Brain pericyte (primary cell): ENCODE data around the gene ADAMTS17.

Experiments
- DNase-seq: peaks from one replicate; pipeline ENCODE4 v3.0.0-alpha.2; 2012; ENCODE audit warnings: low read depth, low spot score

ADAMTS17 gene

DNA sequence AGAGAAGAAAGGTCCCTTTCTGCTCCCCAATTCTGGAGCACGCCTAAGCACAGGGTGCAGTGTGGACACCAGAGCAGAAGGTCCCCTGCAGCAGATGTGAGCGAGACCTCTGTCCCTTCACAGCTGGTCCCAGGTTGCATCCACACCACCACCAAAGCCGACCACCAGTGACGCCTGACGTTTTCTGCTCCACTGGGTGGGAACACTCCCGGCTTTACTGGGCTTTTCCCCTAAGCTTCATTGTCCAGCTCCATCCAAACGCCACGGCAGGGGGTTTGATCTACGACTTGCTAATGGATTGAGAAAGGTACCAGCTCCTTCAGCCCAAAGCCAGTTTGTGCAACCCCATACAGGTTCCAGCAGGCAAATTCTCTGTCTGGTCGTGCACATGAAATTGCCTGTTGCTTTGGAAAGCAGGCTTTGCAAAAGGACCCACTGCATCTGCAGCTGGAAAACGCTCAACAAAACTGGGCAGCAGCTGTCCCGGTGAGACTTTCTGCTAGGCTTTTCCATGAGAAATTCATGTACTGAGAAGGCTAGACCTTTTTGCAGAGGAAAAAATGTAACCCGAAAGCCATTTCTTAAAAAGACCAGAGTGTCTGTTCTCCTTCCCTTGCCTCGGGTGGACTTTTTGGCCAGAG, 31.1 kb downstream of the ADAMTS17 start:
- DNase-seq: no peak

DNA sequence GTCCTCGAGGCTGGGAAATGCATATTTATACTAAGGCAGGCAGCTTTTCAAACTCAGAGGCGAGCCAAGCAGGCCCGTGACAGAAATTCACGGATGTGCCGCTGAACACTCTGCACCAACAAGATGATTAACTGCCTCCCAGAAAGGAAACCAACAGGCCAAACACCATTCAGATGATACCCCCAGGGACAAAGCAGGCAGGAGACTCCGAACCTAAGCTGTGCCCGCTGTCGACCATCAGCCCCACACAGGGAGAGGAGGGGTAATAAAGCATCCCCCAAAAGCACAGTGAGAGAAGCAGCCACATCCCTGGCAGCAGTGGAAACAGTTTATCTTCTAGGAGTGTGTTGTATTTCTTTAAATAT, 31.8 kb downstream of the ADAMTS17 start:
- no peak for DNase-seq

DNA sequence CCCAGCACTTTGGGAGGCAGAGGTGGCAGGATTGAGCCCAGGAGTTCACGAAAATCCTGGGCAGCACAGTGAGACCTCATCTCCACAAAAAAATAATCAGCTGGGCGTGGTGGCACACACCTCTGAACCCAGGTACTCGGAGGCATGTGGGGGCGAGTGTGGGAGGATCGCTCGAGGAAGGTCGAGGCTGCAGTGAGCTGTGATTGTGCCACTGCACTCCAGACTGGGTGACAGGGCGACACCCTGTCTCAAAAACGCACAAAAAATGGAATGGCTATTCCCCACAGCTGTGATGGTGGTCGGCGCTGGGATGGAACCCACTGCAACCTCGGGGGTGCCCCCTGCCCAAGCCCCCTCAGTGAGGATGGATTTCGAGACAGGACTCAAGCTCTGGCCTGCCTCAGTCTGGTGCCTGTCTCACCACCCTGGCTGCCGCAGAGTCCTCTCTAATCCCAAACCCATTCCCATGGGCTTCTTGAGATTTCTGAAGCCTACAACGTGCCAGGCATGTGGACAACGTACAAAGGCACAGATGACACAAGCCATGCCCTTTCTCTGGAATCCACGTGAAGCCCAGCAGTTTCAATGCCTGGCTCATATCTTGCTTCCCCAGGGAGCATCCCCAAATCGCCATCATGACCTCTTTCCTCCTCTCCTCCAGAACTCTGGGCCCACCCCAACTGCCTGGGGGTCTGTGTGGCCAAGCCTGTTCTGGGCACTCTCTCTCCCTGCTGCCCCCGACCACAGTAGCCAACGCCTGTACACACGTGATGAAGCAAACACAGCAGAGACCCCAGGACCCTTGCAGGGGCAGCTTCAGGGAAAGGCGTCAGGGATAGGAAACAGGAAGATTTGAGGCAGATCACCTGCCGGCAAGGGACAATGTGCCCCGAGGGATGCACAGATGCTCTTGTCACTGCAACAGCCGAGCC, 32.4 kb downstream of the ADAMTS17 start:
- DNase-seq: no peak

DNA sequence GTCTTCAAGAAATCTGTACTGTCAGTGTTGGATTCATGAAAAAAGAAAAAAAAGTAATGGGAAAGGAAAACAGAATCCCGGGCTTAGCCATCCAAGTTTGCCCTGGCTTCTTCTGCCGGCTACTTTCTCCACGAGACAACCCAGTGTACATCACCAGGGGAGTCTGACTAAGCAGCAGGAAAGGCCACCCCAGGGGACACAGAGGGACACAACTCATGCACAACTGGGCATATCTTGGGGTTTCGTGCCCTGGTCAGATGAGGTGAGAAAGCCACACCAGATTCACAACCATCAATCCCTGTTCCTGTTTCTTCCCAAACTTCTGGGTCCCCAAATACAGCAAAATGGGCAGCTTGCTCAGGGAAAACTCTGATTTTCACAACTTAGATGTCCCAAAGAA, 33.2 kb downstream of the ADAMTS17 start:
- DNase-seq: no peak

DNA sequence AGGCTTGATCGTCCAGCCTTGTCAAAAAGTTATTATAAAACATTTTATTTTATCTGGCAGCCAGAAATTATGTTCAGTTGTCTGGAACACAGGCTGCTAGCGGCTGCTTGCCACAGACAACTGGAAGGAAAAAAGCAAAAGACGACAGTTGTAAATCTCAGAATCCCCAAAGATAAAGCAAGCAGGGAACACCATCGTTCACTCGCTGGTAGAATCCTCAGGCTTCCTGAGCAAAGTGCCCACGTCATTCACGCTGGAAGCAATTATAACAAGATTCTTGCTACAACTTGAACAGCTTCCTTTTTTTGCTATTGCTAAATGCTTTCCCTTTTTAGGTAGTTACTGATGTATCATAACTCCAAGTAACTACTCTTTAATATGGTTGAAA, 33.6 kb downstream of the ADAMTS17 start:
- no peak for DNase-seq

DNA sequence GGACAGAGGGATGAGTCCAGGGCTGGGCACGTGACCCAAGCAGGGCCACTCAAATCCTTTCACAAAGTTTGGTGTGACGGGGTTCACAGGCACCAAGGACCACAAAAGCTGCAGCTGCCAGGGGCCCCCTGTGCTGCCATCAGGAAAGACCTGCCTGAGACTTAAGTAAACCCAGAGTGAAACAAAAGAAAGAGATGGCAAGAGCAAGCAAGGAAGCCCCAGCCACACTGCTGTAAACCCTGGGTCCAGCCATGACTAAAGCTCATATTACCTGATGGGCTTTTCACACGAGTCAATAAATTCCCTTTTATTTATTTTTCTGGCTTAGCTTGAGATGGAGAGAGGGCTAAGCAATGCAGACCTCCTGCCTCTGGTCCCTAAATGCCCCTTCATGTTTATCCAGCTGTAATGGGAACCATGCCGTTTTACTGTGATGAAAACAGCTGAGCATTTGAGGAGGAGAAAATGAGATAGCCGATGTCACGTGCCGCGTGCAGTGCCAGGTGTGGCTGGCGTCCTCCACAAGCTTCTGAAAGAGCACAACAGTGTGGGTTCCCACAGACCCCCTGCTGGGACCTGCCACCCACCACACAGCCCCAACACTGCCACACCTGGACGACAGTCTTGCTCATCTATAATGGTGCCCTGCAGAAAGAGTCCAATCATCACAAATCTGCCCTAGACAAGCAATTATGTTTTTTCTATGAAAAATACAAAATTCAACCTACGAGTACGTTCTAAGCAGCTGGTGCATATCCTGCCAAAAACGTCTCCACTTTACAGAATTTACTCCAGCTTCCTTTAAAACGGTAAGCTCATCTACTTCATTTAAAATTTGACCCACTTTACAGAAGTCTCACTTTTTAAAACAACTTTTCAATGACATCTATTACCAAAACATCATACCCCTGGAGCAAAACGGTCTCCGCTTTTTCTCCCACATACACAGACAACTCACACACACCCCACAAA, 34.2 kb downstream of the ADAMTS17 start:
- no peak for DNase-seq

DNA sequence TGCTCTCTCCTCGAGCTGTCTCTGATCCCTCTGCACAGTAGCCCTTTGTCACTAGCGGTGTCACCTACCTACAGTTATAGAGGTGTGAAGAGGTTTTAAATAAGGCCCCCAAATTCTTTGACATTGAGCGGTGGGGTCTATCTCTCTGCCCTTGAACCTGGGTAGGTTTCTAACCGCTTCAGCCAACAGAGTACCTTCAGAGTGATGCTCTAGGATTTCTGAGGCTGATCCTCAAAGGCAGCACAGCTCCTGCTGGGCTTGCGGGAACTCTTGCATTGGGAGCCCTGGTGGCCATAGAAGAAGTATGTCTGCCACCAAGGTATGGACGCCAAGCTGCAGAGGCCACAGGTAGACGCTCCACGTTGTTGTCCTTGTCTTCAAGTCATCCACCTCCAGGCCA, 35.7 kb downstream of the ADAMTS17 start:
- DNase-seq: no peak

DNA sequence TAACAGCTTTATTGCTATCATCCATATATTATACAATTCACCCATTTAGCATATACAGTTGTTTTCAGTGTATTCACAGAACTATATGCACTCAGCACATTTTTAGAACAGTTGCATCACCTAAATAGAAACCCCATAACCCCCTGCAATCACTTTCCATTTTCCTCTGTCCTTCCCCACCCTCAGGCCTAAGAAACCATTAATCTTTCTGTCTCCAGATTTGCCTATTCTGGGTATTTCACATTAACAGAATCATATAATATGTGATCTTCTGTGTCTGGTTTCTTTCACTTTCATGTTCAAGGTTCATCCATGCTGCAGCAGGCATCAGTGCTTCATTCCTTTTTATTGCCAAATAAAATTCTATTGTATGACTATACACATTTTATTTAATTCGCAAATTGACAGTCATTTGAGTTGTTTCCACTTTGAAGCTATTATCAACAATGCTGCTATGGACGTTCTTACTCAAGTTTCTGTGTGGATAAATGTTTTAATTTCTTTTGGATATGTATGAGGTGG, 39.8 kb downstream of the ADAMTS17 start:
- no peak for DNase-seq

DNA sequence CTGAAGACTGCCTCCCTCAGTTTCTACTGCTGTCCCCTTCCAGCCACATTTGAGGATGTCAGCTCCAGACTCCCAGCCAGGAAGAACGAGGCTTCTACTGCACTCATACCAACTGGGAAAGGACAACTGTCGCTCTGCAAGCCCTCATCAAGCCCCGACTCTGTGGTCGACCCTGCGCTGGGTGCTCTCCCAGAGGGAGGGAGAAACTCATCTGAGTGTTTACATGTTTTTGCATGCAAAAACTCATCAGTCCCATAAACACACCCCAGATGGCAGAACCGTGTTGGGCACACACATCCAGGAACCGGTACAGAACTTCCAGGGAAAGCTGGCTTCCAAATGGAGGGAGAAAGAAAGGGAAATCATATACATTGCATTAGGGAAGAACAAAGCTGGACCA, 43.5 kb downstream of the ADAMTS17 start:
- no peak for DNase-seq

DNA sequence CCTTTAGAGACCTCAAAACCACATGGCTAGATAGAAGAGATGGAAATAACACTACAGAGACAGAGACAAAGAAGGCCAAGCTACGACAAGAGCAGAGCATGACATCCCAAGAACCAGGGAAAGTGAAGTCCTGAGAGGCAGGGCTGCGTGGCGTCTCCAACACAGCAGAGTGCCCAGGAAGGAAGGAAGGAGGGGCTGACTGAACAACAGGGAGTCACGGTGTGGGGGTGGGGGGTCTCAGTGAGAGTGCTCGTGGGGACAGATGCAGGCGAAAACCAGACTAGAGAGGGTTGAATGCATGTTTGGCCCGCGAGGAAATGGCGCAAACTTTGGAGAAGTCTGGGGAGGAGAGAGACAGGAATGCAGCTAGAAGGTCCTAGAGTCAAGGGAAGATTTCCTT, 44.0 kb downstream of the ADAMTS17 start:
- no peak for DNase-seq

DNA sequence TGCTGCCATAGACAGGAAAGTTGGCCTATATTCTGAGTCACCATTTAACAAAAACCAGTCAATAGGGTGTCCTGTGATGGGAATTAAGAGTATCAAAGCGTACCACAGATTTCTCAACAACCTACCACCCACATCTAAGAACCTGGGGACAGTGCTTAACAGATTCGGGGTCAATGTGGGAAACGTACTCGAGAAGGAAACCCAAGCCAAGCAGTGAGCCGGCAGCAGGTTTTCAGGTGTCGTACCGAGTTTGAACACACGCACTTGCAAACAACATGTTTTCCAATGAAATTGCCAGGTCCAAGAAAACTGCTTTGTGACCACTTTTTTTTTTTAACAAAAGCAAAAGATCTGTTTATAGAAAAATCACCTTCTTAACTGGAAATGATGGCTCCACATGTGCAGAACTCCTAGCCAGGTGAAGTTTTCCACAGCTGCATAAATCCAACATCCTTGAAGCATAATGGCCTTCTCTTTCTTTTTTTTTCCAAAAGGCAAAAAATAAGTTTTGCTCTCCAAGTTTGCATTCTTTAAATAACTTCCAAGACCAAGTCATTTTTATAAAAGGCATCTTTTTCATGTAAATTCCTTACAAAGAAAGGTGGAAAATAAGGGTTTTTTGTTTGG, 45.7 kb downstream of the ADAMTS17 start:
- DNase-seq: no peak

DNA sequence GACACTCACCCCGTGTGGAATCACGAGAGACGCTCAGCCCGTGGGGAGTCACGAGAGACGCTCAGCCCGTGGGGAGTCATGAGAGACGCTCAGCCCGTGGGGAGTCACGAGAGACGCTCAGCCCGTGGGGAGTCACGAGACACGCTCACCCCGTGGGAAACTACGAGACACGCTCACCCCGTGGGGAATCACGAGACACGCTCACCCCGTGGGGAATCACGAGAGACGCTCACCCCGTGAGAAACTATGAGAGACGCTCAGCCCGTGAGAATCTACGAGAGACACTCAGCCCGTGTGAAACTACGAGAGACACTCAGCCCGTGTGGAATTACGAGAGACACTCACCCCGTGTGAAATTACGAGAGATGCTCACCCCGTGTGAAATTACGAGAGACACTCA, 49.8 kb downstream of the ADAMTS17 start:
- no peak for DNase-seq

DNA sequence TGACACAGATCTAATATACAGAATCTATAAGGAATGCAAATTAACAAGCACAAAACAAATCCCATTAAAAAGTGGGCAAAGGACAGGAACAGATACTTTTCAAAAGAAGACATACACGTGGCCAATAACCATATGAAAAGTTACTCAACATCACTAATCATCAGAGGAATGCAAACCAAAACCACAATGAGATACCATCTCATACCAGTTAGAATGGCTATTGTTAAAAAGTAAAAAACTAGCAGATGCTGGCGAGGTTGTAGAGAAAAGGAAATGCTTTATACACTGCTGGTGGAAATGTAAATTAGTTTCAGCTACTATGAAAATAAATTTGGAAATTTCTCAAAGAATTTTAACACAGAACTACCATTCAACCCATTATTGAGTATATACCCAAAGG, 50.7 kb downstream of the ADAMTS17 start:
- no peak for DNase-seq

DNA sequence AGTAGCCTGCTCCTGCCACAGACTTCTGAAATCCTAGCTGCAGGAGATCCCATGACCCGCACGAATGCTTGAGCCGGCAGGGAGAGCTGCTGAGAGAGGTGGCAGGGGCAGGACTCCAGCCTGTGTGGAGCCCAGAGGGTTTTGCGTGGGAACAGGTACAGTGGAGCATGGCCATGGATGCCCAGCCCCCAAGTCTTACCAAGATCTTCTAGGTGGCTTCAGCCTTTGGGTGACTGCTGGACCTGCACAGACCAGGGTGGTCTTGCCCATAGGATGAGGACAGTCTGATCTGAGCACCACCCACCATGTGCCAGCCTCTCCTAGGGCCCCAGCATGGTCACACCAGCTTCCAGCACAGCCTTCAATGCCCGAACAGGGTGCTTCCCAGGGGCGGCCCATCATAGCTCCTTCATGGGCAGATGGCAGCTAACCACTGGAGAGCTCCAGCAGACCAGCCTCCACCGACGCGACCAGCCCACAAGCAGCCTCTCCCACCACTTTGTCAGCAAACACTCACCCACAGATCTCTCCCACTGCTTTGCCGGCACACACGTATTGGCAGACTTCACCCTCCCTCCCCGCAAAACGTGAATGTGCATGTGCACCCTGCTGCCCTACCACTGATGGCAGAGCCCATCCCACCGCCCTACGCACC, 56.0 kb downstream of the ADAMTS17 start:
- DNase-seq: no peak

DNA sequence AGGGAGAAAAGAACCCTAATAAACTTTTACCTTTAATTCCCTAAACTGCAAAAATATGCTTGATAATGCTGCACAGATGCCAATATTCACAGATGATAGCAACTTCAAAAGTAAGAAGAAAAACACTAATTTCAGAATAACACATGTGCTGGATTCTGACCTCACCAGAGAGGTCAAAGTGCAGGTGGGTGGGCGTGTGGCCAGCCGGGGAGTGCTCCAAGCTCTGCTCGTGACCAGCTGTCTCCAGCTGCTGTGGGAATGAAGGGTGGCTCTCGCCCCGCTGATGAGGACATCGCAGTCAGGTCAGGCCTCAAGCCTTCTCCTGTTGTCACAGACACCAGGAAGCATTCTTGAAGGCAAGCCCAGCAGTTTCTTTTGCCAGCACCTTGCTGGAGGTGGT, 57.1 kb downstream of the ADAMTS17 start:
- DNase-seq: no peak

DNA sequence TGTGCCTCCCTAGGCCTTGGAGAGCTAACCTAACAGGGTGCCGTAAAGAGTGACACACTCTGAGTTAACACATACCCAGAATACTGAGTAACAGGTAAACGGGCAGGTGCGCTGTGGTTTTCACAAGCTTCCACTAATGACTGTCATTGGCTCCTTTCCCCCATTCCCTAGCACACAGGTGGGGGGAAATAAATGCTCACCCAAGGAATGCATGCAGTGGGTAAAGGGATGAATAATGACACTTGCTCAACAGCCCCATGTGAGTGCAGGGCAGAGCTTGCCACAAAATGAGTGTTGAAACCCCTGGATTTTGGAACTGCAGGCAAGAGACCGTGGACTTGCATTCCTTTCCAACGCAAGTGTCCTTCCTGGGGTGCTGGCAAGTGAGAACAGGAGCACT, 57.6 kb downstream of the ADAMTS17 start:
- DNase-seq: no peak

DNA sequence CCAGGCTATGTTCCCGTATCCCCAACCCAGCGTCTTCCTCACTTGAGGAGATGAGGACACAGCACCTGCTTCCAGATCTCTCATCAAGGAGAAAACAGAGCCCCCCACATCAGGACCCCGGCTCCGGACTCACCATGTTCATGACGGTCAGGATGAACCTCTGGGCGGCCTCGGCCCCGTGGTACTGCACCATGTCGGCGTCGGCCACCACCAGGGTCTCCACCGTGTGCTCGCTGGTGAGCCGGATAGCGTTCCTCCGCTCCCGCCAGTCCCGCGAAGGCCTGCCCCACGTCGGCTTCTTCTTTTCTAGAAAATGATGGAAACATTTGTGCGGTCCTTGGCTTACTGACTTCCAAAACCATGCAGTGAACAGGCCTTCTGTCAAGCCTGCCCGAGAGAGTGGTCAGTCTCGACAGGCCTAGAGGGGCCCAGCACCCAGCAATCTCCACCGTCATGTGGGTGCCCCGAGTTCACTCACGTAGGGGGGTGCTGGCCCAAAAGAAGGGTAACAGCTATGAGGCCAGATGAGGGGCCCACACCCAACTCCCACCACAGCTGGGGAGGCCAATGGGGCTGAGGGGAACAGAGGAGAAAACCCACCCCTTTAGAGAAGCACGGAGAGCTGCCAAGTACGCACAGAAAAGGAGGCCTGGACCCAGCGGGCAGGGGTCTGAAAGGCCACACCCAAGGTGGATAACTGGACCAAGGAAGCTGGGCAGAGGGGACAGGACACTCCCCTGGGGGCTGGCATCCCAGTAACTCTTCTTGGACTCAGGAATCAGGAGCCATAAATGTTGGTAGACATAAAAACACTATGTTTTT, 60.5 kb downstream of the ADAMTS17 start:
- DNase-seq: no peak

DNA sequence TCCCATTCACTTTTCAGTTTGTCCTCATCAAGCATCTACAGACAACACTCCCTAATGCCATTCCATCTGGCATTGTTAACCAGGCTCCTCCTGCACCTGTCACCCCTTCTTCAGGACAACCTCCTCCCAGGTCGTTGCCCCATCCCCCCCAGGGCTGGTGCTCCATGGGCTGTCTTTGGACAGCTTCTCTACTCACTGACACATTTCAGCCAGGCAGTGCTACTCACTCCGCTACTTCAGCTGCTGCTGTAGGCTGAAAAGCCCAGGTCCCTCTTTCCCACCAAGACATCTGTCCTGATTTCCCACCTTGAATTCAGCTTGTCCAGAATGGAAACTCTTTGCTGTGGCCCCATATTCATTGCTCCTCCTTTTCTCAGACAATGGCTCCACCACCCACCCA, 61.9 kb downstream of the ADAMTS17 start:
- no peak for DNase-seq

DNA sequence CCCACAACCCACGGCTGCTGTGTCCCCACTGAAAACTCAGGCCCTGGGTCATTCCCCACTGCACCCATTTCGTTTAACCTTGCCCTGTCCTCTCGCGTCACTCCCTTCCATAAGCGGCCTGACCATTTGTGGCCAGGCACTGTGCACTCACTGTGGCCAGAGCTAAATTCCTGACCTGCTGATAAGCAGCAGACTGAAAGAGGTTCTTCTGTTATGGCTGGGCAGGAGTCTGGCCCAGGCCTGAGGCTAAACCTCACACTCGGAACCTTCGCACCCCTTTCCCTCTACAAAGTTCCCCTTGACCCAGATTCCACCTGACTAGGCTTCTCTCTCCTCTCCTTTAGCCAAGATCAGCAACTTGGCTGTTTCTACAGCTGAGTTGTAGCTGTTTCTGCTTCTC, 62.3 kb downstream of the ADAMTS17 start:
- DNase-seq: no peak
